CD4-positive, alpha-beta T cell treated with Interleukin-10 for 1 hour (primary cell): ENCODE results near the gene ENKUR.
A peak's percentile ranks its signal among the peaks of the same experiment; 100 is the strongest.

Experiments
- DNase-seq: peaks from one replicate; pipeline ENCODE4 v3.0.0-alpha.2; 2020

The ENKUR gene, protein sequence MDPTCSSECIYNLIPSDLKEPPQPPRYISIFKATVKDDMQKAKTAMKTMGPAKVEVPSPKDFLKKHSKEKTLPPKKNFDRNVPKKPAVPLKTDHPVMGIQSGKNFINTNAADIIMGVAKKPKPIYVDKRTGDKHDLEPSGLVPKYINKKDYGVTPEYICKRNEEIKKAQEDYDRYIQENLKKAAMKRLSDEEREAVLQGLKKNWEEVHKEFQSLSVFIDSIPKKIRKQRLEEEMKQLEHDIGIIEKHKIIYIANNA

DNA sequence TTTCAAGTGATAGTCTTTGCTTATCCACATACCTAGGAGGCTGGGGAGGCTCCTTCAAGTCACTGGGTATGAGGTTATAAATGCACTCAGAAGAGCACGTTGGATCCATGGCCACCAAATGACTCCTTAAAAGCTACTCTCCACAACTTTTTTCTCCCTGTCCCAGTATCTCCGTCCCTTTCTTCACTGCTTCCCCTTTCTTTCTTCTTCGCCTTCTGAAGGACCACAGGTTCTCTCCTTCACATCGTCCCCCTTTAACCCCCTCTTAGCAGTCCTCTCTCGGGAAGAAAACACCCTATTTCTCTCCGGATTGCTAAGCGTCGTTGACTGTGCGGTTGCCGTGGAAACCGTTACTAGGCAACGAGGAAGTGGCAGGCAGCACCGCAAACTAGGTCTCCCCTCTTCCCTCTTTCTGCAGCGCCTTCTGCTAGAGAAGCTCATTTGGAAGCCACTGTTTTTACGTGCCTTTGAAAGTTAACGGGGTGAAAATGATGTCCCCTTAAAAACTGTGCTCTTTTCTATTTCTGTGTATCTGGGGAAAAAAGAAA lies at the start of gene ENKUR:
Gene ENKUR, minus strand, starts transcription at position 331 of the 548 bp plus-strand sequence. Its CDS starts 222 bp downstream, at position 109.
- DNase-seq = peak; percentile 94

DNA sequence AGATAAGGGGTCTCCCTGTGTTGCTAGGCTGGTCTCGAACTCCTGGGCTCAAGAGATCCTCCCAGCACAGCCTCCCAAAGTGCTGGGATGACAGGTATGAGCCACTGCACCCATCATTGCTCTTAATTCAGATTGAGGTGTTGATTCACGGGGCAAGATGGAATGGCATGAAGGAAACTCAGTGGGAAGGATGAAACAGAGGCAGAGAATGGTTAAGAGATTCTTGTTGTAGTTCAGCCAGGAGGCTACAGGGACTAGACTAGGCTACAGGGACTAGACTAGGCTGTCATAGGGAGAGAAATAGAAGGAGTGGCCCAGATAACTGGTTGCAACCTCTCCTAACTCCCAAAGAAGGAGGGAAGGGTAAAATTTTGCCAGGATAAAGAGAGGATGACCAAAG lies 48.4 kb upstream of the ENKUR start:
- DNase-seq = no peak

DNA sequence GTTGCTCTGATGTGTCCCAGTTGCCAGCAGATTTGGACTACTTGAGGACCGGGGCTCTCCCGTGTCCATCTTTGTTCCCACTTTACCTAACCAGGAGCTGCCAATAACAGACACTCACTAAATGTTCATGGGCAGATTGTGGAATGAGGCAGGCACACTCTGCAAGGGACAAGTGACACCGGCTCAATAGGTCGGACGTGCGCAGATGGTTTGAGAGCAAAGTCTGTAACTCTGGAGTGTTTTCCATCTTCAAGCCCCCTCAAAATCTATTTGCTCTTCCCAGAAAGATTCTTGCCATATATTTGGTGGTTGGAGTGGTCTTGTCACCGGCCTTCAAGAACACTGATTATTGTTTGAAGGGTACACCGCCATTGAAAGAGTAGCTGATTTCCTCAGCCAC lies 47.7 kb upstream of the ENKUR start:
- DNase-seq = no peak

DNA sequence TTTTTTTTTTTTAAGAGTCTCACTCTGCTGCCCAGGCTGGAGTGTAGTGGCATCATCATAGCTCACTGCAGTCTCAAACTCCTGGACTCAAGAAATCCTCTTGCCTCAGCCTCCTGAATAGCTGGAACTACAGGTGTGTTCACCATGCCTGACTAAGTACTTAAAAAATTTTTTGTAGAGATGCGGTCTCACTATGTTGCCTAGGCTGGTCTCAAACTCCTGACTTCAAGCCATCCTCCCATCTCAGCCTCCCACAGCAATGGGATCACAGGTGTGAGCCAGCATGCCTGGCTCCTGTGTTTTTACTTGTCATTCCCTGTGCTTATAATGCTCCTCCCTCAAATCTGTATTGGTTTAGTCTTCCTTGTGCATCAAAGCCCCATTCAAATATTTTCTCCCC lies 47.2 kb upstream of the ENKUR start:
- DNase-seq = no peak

DNA sequence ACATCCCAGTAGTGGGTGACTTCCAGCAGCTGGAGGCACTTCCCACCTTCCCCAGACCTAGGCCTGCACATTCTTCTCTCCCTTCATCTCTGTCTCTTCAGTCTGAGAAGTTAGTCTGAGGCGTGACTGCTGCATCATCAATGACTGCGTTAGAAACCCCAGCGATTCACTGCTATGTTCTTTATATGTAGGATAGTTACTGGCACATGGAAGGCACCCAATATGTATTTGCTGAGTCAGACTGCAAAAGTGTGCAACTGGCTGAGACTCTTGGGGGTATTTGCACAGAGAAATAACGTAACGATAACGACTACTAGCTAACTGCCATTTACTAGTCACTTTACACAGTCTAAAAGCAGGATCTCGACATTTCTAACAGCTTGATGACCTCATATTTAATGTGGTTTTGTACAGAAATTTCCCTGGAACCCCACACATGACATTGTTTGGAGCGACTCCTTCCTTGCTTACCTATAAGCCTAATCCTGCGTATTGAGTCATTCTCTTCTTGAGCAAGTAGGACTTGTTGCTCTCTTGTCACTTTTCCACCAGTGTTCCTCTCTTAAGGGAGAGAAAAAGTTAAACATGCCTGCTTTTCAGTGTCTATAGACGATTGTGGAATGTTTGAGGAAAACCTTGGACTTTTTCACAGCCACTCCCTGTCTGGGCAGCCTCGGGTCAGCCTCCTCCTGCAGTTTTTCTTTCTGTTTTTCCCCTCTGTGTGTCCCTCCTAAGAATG lies 45.9 kb upstream of the ENKUR start:
- no peak for DNase-seq

DNA sequence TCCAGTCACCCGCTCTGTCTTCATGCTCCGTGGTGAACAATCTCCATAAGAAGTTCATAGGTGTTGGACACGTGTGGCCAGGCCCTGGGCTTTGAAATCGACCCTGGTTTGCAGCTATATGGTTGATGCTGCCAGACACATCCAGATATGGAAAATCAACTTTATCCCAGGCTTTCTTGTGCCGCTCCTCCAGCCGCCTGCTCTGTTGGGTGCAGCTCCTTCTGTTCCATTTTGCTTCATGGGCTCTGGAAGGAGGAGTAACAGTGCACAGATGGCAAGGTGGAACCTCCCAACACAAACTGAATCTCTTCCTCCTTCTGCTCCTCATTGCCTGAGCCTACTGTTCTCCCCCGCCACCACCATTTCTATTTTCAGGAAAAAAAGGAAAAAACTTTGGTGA lies 45.2 kb upstream of the ENKUR start:
- DNase-seq = no peak

DNA sequence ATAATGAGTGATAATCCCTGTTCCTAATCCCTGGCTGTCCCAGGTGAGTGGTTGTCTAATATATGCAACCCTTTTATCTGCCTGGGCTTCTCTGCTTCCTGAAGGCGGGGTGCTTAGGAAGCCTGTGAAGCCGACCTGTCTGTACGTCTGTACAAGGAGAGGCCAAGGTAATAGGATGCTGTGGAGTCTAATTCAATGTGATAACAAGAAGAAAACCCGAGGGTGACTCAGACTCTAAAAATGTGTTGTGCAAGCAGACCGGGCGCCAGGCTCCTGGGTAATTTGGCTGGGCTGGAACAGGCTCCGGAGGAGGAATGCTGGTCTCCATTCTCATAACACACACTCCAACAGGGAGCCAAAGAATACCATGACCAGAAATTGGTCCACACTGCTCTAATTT lies 44.0 kb upstream of the ENKUR start:
- no peak for DNase-seq

DNA sequence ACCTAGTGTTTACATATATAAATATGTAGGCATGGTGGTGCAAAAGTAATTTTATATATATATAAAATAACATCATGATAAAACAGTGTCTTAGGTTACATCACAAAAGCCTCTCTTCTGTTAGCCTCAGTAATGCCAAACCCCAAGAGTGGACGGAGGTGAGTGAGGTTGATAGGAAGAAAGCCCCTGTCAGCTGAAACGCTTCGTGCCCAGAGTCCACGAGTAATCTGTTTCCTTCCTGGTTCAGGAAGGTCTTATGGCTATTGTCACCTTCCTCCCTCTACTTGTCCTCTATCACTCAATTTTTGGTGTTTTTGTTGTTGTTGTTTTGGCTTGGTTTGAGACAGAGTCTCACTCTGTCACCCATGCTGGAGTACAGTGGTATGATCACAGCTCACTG lies 41.9 kb upstream of the ENKUR start:
- DNase-seq = no peak

DNA sequence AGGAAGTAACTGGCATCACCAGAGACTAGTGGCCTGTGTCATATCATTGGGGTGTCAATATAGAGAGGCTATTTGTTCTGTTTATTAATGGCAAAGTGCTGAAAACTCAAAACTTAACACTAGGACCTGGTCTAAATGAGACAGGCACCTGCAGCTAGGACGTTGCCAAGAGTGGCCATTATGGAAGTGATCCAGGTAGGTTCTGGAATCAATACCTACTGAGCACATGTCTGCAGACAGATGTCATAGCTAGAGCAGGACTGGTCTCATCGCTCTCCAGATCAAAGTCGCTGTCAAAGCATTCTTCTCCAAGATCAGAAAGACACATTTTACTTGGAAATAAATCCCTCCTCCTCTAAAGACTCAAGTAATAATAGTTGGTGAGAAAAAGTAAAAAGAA lies 40.8 kb upstream of the ENKUR start:
- no peak for DNase-seq

DNA sequence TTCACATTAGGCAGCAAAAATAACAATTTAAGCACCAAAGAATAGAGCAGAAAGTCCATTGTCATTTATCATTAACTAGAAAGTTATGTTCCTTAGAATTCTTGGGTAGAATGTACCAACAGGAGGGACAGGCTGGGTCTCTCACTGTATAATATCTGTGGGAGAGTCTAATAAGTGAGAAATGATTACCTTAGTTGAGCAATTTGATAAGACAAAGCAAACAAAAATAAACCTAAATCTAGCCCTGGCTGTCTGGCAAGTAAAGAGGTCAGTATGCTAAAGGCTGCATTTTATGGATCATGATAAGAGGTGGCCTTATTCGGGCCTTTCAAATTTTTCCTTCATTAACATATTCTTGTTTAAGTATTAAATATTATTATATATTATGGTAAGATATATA lies 36.1 kb upstream of the ENKUR start:
- no peak for DNase-seq

DNA sequence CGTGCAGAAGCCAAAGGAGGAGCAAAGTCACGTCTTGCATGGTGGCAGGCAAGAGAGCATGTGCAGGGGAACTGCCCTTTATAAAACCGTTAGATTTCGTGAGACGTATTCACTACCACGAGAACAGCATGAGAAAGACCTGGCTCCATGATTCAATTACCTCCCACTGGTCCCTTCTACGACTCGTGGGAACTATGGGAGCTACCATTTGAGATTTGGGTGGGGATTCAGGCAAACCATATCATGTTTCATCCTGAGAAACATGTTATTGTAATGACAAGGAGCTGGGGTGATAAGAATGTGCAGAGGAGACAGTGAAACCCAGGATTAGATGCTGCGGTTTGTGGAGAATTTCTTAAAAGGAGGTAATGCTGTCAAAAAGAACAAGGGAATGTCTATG lies 34.4 kb upstream of the ENKUR start:
- no peak for DNase-seq

DNA sequence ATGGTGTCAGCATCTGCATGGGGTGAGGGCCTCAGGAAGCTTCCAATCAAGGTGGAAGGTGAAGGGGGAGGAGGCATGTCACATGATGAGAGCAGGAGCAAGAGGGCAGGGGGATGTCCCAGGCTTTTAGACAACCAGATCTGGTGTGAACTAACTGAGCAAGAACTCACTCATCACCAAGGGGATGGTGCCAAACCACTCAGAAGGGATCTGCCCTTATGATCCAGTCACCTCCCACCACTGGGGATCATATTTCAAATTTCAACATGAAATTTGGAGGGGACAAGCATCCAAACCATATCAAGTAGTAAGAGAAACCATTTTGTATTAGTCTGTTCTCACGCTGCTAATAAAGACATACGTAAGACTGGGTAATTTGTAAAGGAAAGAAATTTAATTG lies 34.0 kb upstream of the ENKUR start:
- DNase-seq = no peak

DNA sequence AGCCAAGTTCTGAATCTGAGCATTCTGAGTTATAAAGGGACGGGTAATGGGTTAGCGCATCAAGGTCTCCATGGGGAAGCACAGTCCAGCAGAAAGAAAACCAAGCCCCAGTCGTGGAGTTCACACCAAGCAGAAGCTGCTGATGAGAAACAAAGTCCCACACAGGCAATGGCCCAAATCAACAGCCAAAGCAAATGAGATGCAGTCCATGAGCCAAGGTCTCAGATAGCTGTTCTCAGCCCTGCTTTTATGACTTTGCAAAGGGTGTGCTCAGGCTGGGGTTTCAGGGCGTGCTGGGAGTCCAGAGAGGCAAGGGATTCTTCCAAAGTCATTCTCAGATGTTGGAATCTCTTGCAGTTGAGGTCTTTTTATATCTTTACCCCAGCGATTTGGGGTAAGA lies 32.5 kb upstream of the ENKUR start:
- DNase-seq = no peak

DNA sequence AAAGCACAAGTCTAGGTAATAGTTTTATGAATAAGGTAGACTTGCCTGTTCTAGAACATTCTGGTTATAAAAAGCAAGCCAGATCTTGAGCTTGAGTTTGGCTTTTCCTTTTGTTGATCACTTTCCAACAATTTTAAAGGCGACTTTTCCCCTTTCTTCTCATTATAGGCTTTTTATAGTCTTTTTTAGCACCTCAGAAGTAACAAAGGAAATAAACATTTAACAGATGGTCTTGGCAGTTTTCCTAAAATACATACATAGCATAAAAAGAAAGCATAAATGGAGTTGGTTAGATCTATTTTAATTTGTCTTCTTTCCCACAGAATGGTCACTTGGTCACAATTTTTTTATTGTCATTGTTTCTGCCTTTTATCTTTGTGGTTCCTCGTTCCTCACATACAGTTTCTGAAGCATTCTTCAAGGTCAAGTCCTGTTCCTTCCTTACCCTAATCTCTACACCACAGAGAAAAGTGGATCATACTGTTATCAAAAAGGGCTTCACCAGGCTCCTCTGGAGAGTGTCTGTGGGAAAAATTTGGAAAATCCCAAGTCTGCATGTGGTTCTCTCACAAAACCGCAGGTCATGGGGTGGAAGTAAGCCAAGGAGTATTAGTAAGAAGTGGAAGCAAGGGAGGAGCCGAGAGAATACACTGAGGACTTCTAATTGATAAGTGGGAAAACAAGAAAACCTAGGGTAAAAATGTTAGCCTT lies 31.8 kb upstream of the ENKUR start:
- DNase-seq = no peak

DNA sequence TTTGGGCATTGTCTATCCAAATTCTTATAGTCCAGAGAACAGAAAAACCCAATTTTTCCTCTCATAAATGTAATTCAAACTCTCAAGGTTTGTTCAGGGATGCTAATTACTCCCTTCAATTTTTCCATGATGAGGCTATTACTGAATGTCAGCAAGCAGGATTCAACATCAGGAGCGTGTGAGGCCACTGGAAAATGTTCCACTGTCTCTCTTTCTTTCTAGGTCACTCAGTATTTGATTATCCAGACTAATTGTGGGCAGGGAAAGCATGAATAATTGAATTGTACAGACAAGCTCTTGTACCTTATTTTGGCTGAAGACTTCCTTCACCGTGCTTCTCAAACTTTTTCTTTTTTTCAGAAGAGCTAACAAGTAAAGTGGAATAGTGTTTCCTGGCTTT lies 31.1 kb upstream of the ENKUR start:
- no peak for DNase-seq

DNA sequence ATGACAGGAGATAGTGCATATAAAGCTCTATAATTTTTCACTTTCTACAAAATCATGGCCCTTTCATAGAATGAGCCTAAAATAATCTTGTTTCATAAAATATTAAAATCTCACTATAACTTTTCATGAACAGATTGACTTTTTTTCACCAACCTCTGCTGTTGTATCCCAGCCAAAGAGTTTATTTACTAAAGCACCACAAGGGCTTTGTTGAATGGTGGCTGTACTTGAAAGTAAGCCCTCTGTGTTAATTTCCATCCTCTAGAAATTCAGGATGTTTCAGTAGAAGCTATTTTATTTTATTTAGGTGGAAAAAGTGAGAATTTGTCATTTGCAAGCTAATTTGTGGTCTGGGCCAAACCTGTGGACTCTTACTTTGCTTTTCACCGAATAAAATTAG lies 30.7 kb upstream of the ENKUR start:
- no peak for DNase-seq

DNA sequence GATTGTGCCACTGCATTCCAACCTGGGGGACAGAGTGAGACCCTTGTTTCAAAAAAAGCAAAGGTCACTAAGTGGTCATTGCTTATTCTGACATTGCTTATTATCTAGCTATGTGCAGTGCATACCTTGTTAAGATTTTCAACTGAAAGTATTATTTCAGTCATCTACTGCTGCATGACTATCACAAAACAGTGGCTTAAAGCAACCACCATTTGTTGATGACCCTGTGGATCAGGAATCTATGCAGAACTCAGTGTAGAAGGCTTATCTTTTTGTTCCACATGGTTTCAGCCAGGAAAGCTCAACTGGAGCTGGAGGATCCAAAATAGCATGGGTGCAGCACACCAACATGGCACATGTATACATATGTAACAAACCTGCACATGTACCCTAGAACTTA lies 23.6 kb upstream of the ENKUR start:
- no peak for DNase-seq

DNA sequence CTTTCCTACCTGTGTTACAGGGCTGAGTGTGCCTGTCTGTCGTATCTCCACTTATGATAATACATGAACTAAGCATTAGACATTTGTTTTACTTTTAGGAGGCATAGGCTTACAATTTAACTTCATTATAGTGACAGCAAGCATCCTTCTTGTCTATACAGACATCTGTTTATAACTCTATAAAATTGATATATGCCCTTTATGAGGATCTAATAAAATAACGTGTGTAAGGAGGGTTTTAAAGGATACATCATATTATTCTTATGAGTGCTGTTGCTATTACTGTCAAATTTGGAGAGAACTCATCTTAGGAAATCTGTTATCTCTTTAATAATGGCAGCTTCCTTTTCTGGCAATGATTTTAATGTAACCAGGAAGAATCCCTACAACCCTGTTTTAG lies 22.4 kb upstream of the ENKUR start:
- no peak for DNase-seq

DNA sequence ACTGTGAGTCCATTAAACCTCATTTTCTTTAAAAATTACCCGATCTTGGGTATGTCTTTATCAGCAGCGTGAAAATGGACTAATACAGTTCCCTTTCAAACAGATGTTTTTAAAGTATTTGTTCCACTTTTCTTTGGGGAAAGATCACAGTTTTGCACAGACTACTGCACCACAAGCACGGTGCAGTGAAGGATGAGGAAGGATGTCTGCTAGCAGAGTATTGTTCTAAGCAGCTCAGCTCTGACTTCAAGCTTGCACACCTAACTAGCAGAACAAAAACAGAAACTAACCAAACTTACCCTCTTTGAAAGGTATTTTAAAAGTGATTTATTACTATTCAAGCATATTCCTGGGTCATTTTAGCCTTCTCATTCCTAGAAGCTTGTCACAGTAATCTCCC lies 20.4 kb upstream of the ENKUR start:
- DNase-seq = no peak

DNA sequence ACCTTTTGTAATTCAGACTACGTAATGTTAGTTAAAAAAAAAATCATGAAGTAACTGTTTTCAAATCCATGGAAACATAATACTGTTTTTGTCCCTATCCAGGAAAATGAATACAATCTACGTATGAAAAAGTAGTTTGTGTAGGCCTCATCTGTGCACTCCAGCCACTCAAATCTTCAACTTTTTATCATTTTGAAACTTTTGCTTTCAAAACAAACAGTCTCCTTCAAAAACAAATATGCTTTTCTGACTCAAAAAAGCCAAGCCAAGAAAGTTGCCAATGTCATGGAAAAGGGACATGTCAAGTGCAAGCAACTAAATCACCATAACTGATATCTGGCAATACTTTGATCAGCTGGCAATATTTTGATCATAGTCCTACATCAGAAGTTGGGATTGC lies 13.6 kb upstream of the ENKUR start:
- DNase-seq = no peak

DNA sequence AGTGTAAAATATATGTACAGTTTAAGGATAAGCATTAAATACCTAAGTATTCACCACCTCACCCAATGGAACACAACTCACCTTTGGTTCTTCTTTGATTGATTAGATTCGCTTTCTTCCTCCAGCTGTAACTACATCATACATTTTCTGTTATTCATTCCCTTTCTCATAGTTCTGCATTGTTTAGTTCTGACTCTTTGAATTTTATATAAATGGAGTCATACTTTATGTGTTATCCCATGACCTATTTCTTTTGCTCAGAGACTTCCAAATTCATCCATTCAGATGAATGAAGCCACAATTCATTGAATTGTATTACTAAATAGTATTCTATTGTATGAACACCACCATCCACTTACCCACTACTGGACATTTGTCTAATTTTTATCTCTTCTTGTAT lies 12.8 kb upstream of the ENKUR start:
- DNase-seq = no peak

DNA sequence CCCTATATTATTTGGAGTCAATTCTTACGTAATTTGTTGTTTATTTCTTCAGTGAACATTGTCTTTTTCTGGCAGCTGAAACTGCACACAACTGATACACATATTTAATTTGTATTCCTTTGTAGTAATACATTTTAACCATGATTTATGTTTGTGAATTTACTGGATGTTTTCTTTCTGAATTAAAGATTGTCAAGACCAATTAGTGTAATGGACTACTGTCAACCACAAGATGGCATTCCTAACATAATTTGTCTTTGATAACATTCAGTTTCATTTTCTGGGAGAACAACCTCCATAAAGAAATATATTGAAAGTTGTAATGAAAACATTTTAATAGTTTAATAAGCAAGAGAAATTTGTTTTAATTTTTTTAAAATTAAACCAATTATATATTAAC lies 10.5 kb upstream of the ENKUR start:
- DNase-seq = no peak

DNA sequence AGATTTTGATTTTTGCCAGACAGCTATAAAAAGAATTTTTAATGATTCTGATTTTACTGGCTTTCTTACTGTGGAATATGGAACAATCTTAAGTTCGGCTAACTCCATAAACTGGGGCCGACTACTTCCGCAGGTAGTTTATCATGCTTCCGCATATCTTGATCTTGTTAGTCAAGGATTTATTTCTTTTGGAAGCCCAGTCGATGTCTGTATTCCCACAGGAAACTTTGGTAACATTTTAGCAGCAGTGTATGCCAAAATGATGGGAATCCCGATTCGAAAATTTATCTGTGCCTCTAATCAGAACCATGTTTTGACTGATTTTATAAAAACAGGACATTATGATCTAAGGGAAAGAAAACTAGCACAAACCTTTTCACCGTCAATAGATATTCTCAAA lies 8.6 kb upstream of the ENKUR start:
- no peak for DNase-seq

DNA sequence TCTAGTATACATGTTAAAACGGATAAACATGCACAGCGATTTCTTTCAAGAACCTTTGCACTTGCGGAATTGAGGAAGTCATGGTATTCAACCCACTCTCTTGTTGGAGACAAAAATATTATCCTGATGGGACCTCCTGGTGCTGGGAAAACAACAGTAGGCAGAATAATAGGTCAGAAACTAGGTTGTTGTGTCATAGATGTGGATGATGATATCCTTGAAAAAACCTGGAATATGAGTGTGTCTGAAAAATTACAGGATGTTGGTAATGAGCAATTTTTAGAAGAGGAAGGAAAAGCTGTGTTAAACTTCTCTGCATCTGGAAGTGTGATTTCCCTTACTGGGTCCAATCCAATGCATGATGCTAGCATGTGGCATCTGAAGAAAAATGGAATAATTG lies 7.3 kb upstream of the ENKUR start:
- no peak for DNase-seq
